AG04450 (cell line): ENCODE results near the gene HBEGF. TPM values are rescaled to one million over a fixed set of nuclear protein-coding genes. Genes with fewer than 3 reads are reported as not detected.

Source experiments
- CTCF ChIA-PET: fragments of 300-600, 350-600 bp; formaldehyde crosslinking; extraction: SDS; loops from one replicate; lab custom pipeline; 2022; ENCODE audit warnings: antibody characterized with exemption, inconsistent platforms; lab: Charles Lee
- POLR2A ChIA-PET: fragments of 350-600 bp; formaldehyde crosslinking; extraction: SDS; loops from one replicate; lab custom pipeline; 2021; ENCODE audit warnings: antibody characterized with exemption, inconsistent platforms; lab: Yijun Ruan, JAX
- DNase-seq: peaks from one replicate; pipeline ENCODE4 v3.0.0-alpha.2; 2011; ENCODE audit warnings: low read depth, low spot score
- H3K27ac ChIP-seq: one replicate; pipeline ENCODE4 v1.5.1; 2012; ENCODE audit warnings: low read depth, low read length, control low read depth
- H3K27me3 ChIP-seq: one replicate; pipeline ENCODE4 v1.6.0; 2012; ENCODE audit warnings: low read length; ENCODE audit not compliant: control insufficient read depth, insufficient read depth
- H3K4me3 ChIP-seq: 2 replicates; pipeline ENCODE4 v1.5.1; 2011; ENCODE audit warnings: mild to moderate bottlenecking, low read depth, low read length, control low read depth
- H3K9me3 ChIP-seq: 2 replicates; pipeline ENCODE4 v1.5.1; 2012; ENCODE audit warnings: low read length; ENCODE audit not compliant: control insufficient read depth, insufficient read depth
- CTCF ChIP-seq: IDR thresholded peaks from 2 replicates; pipeline ENCODE4 v1.5.1; 2011; ENCODE audit warnings: low read depth, low read length, control low read depth, inconsistent platforms
- polyA minus RNA-seq: library from RNA; depleted of rRNA, polyadenylated mRNA; stranded (reverse); fragments of >200 nt; gene quantifications from 2 replicates; pipeline ENCODE4 v1.2.3, GENCODE V29; 2011; rRNA and poly(A)+ RNA removed
- polyA plus RNA-seq: library from polyadenylated mRNA; depleted of rRNA; stranded (reverse); fragments of >200 nt; gene quantifications from 2 replicates; pipeline ENCODE4 v1.2.3, GENCODE V29; 2011; rRNA removed

Gene HBEGF
- polyA plus RNA-seq: 6.6 and 7.0 TPM in 2 replicates
- polyA minus RNA-seq: 2.2 and 3.3 TPM in 2 replicates

GRCh38 chr5:140346348-140347221, at the start of gene HBEGF:
Gene HBEGF (minus strand): TSS chr5:140346603. CDS start chr5:140346328, 275 bp downstream.
- H3K27me3 ChIP-seq: no peaks in the 10 kb centered on the region
- no peak for DNase-seq
- peak within 1 kb of the TSS; percentile 78 for H3K4me3 ChIP-seq
- peak; percentile 49 for TF ChIP-seq CTCF
- no peak within 1 kb of the TSS for H3K27ac ChIP-seq
- no peaks in the 10 kb centered on the region for H3K9me3 ChIP-seq
- POLR2A ChIA-PET: interaction anchor here (0.6 to 3.2 kb wide), 25 partner anchors 8 to 172 kb away, joined by 3 to 62 read pairs (median 5); partner anchors contain the start of genes CYSTM1 and PFDN1
- CTCF ChIA-PET: interaction anchor here (0.5 to 18.1 kb wide), 29 partner anchors 9 to 239 kb away, joined by 3 to 806 read pairs (median 6); partner anchors contain the start of gene PFDN1

- POLR2A ChIA-PET: no interaction called here
- no peak for DNase-seq
- TF ChIP-seq CTCF: no peak
- no peak overlapping the region for H3K4me3 ChIP-seq
- no peak overlapping the region for H3K27ac ChIP-seq
- no peaks in the 10 kb centered on the region for H3K27me3 ChIP-seq
- H3K9me3 ChIP-seq: no peaks in the 10 kb centered on the region
- CTCF ChIA-PET: interaction anchor here (1.1 to 3.6 kb wide), 3 partner anchors 21 to 154 kb away, joined by 3 to 14 read pairs (median 5); no protein-coding TSS in a partner anchor
Measured at GRCh38 chr5:140393738-140394137, 47.3 kb upstream of the HBEGF start.

- Histone ChIP-seq H3K27ac (no peak overlapping the region), H3K4me3 (no peak overlapping the region), H3K9me3 (no peaks in the 10 kb centered on the region), H3K27me3 (no peaks in the 10 kb centered on the region)
- no peak for TF ChIP-seq CTCF
- no peak for DNase-seq
- CTCF ChIA-PET: interaction anchor here (3.6 kb wide), 1 partner anchor 19 kb away, joined by 14 read pairs; no protein-coding TSS in a partner anchor
- POLR2A ChIA-PET: interaction anchor here (0.7 kb wide), 1 partner anchor 140 kb away, joined by 4 read pairs; no protein-coding TSS in a partner anchor
Measured at GRCh38 chr5:140391732-140392131, 45.3 kb upstream of the HBEGF start.

- POLR2A ChIA-PET: interaction anchor here (0.7 kb wide), 1 partner anchor 10 kb away, joined by 3 read pairs; no protein-coding TSS in a partner anchor
- Histone ChIP-seq H3K27me3 (no peaks in the 10 kb centered on the region), H3K4me3 (no peak overlapping the region), H3K9me3 (no peaks in the 10 kb centered on the region), H3K27ac (no peak overlapping the region)
- no peak for DNase-seq
- TF ChIP-seq CTCF: no peak
- CTCF ChIA-PET: interaction anchor here (3.6 kb wide), 1 partner anchor 18 kb away, joined by 14 read pairs; no protein-coding TSS in a partner anchor
Measured at GRCh38 chr5:140391312-140391711, 44.9 kb upstream of the HBEGF start.
